ENCODE data around the gene BAHCC1. TPM values are rescaled to one million over a fixed set of nuclear protein-coding genes. Genes with fewer than 3 reads are reported as not detected.

The BAHCC1 gene
- total RNA-seq, 1 experiment from 2014 or later, result 74.2 TPM

GRCh38 chr17:81386141-81386645, 9.1 kb upstream of the BAHCC1 start:
- intact Hi-C loops (cut with micrococcal nuclease; ENCODE audit: unreplicated experiment), result no loop called here
- peaks cover 4% of the 10 kb centered on the region for H3K36me3 ChIP-seq (ENCODE audit: insufficient read depth, low read length, poor library complexity, severe bottlenecking)
- CTCF ChIA-PET, result no interaction called here
- TF ChIP-seq EZH2 (IDR thresholded peaks at IDR 0.05; ENCODE audit: borderline replicate concordance, low read depth, low read length, poor library complexity, severe bottlenecking), result no peak
- TF ChIP-seq, protein P1, sequence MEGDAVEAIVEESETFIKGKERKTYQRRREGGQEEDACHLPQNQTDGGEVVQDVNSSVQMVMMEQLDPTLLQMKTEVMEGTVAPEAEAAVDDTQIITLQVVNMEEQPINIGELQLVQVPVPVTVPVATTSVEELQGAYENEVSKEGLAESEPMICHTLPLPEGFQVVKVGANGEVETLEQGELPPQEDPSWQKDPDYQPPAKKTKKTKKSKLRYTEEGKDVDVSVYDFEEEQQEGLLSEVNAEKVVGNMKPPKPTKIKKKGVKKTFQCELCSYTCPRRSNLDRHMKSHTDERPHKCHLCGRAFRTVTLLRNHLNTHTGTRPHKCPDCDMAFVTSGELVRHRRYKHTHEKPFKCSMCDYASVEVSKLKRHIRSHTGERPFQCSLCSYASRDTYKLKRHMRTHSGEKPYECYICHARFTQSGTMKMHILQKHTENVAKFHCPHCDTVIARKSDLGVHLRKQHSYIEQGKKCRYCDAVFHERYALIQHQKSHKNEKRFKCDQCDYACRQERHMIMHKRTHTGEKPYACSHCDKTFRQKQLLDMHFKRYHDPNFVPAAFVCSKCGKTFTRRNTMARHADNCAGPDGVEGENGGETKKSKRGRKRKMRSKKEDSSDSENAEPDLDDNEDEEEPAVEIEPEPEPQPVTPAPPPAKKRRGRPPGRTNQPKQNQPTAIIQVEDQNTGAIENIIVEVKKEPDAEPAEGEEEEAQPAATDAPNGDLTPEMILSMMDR (conservative IDR thresholded peaks at IDR 0.05; ENCODE audit: low read depth, low read length), result no peak
- H3K27ac ChIP-seq (ENCODE audit: low read depth, low read length, poor library complexity, severe bottlenecking), result peak overlapping the region; percentile 92
- peak overlapping the region; percentile 62 for H3K4me3 ChIP-seq (ENCODE audit: low read depth, low read length, poor library complexity, severe bottlenecking)
- DNase-seq (ENCODE audit: low spot score), result no peak
- H3K4me1 ChIP-seq (ENCODE audit: insufficient read depth, low read length, poor library complexity, severe bottlenecking), result peaks cover 49% of the 10 kb centered on the region
- H3K9me3 ChIP-seq (ENCODE audit: low read depth, low read length, poor library complexity, severe bottlenecking), result no peaks in the 10 kb centered on the region
- no peaks in the 10 kb centered on the region for H3K27me3 ChIP-seq (replicated peaks; ENCODE audit: insufficient read depth, low read depth, low read length, poor library complexity)
- no TSS peak for BruUV-seq (replicated peaks)
- POLR2A ChIA-PET (ENCODE audit: low non-redundant PET), result no interaction called here

DNA sequence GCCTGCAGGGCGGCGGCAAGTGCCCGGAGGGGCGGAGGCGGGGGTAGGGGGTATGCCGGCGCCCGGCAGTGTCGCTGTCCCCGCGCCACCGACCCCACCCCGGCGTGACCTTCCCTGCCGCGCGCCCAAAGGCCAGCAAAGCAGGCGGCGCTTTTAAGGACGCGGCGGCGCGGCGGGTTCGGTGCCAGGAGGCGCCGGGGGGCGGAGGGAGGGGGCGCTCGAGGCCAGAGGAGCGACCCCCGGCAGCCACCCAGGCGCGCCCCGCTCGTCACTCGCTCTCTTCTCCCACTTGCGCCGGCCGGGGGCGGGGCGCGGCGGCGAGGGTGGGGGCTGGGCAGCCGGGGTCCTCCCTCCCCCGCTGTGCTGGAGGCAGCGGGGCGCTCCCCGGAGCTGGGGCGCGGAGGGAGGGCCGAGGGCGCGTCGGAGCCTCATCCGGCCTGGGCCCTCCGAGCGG, 8.6 kb upstream of the BAHCC1 start:
- no TSS peak for BruUV-seq (replicated peaks)
- no peak for TF ChIP-seq EZH2 (IDR thresholded peaks at IDR 0.05; ENCODE audit: borderline replicate concordance, low read depth, low read length, poor library complexity, severe bottlenecking)
- TF ChIP-seq, protein P1 (conservative IDR thresholded peaks at IDR 0.05; ENCODE audit: low read depth, low read length), result no peak
- ChIA-PET CTCF (no interaction called here), POLR2A (ENCODE audit: low non-redundant PET) (no interaction called here)
- Histone ChIP-seq H3K27ac (ENCODE audit: low read depth, low read length, poor library complexity, severe bottlenecking) (peak overlapping the region; percentile 92), H3K9me3 (ENCODE audit: low read depth, low read length, poor library complexity, severe bottlenecking) (no peaks in the 10 kb centered on the region), H3K4me1 (ENCODE audit: insufficient read depth, low read length, poor library complexity, severe bottlenecking) (peaks cover 54% of the 10 kb centered on the region), H3K4me3 (ENCODE audit: low read depth, low read length, poor library complexity, severe bottlenecking) (peak overlapping the region; percentile 62), H3K27me3 (replicated peaks; ENCODE audit: insufficient read depth, low read depth, low read length, poor library complexity) (no peaks in the 10 kb centered on the region), H3K36me3 (ENCODE audit: insufficient read depth, low read length, poor library complexity, severe bottlenecking) (peaks cover 9% of the 10 kb centered on the region)
- intact Hi-C loops (cut with micrococcal nuclease; ENCODE audit: unreplicated experiment), result loop anchor here (1.0 kb wide), 1 partner anchor 21 kb away; no protein-coding TSS in a partner anchor
- DNase-seq (ENCODE audit: low spot score), result no peak

DNA sequence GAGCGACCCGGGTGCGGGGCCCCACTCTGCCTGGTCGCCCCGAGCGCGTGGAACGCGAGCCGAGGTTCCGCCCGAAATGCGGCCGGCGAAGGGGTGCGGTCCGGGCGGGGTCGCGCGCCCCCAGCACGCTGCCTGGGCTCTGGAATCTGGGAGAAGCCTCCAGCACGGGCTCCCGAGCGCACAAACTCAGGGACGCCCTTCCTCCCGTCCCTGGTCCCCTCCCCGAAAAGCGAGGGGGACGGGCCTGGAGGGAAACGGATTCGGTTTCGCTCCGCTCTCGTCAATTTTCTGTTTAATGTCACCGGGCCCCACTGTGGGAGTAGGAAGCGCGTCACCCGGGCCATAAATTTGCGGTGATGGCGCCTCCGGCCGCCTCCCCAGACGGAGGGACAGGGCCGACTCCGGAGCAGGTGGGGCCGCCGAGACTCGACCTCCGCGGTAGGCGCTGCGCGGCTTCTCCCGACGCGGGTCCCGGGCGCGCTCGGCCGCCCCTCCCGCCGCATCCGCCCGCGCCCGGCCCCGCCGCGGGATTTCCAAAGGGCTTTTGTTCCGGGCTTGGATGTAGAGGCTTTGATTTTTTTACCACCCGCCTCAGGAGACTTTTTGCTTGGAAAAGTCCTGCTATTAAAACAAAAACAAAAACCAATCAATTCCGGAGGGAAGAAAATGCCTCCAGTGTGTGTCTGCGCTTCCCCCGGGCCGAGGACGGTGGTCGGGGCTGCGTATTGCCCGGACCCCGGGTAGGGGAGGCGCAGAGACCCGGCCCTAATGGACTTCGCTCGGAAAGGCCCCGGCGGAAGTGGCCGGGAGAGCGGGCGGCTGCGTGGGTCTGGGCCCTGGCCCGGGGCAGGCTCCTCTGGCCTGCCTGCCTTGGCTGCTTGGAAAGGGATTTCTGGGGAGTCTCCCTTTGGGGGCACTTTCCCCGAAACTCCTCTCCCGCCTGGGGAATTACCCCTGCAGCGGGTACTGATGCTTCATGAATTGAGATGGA, 7.9 kb upstream of the BAHCC1 start:
- Histone ChIP-seq H3K36me3 (ENCODE audit: insufficient read depth, low read length, poor library complexity, severe bottlenecking) (peaks cover 11% of the 10 kb centered on the region), H3K9me3 (ENCODE audit: low read depth, low read length, poor library complexity, severe bottlenecking) (no peaks in the 10 kb centered on the region), H3K4me3 (ENCODE audit: low read depth, low read length, poor library complexity, severe bottlenecking) (peak overlapping the region; percentile 62), H3K27ac (ENCODE audit: low read depth, low read length, poor library complexity, severe bottlenecking) (peak overlapping the region; percentile 92), H3K4me1 (ENCODE audit: insufficient read depth, low read length, poor library complexity, severe bottlenecking) (peaks cover 61% of the 10 kb centered on the region), H3K27me3 (replicated peaks; ENCODE audit: insufficient read depth, low read depth, low read length, poor library complexity) (no peaks in the 10 kb centered on the region)
- no peak for TF ChIP-seq EZH2 (IDR thresholded peaks at IDR 0.05; ENCODE audit: borderline replicate concordance, low read depth, low read length, poor library complexity, severe bottlenecking)
- TF ChIP-seq, protein P1 (conservative IDR thresholded peaks at IDR 0.05; ENCODE audit: low read depth, low read length), result no peak
- peak; percentile 86 for DNase-seq (ENCODE audit: low spot score)
- ChIA-PET CTCF (no interaction called here), POLR2A (ENCODE audit: low non-redundant PET) (no interaction called here)
- intact Hi-C loops (cut with micrococcal nuclease; ENCODE audit: unreplicated experiment), result loop anchor here (1.0 kb wide), 1 partner anchor 22 kb away; no protein-coding TSS in a partner anchor
- no TSS peak for BruUV-seq (replicated peaks)
